Neural progenitor cell (in vitro differentiated cells): ENCODE measurements around the gene TLNRD1. TPM values are rescaled to one million over a fixed set of nuclear protein-coding genes. Genes with fewer than 3 reads are reported as not detected.

Source experiments
- DNase-seq: peaks from one replicate; pipeline ENCODE4 v3.0.0-alpha.2; 2016; ENCODE audit warnings: low spot score
- H2AFZ ChIP-seq: fragments of 200-600 bp; sonication (generic); replicated peaks from 2 replicates; pipeline ENCODE4 v1.6.1; 2016; ENCODE audit warnings: antibody characterized with exemption
- H3F3A ChIP-seq: fragments of 200-600 bp; sonication (generic); 2 replicates; pipeline ENCODE4 v1.6.1; 2016; ENCODE audit warnings: antibody characterized with exemption, low read depth
- H3K27ac ChIP-seq: fragments of 200-600 bp; sonication (generic); 2 replicates; pipeline ENCODE4 v1.5.1; 2016; ENCODE audit warnings: mild to moderate bottlenecking
- H3K27me3 ChIP-seq: fragments of 200-600 bp; sonication (generic); 2 replicates; pipeline ENCODE4 v1.6.1; 2016; ENCODE audit warnings: mild to moderate bottlenecking, moderate library complexity
- H3K36me3 ChIP-seq: fragments of 200-600 bp; sonication (generic); 2 replicates; pipeline ENCODE4 v1.5.1; 2016
- H3K4me1 ChIP-seq: fragments of 200-600 bp; sonication (generic); 2 replicates; pipeline ENCODE4 v1.6.1; 2016; ENCODE audit warnings: mixed run types
- H3K4me2 ChIP-seq: fragments of 200-600 bp; sonication (generic); 2 replicates; pipeline ENCODE4 v1.6.1; 2016
- H3K4me3 ChIP-seq: fragments of 200-600 bp; sonication (generic); 2 replicates; pipeline ENCODE4 v1.5.1; 2016
- H3K79me2 ChIP-seq: fragments of 200-600 bp; sonication (generic); 2 replicates; pipeline ENCODE4 v1.6.1; 2016; ENCODE audit warnings: low read depth
- H3K9ac ChIP-seq: fragments of 200-600 bp; sonication (generic); 2 replicates; pipeline ENCODE4 v1.6.1; 2016
- H3K9me3 ChIP-seq: fragments of 200-600 bp; sonication (generic); 2 replicates; pipeline ENCODE4 v1.5.1; 2016; ENCODE audit warnings: low read depth
- H4K20me1 ChIP-seq: fragments of 200-600 bp; sonication (generic); 2 replicates; pipeline ENCODE4 v1.6.1; 2016; ENCODE audit warnings: low read depth
- H3K27ac Mint-ChIP-seq: 3 replicates; pipeline ENCODE4 v1.8.0; 2021; ENCODE audit warnings: mixed read lengths
- H3K27me3 Mint-ChIP-seq: 2 replicates; pipeline ENCODE4 v1.8.0; 2022; ENCODE audit warnings: low read depth, mild to moderate bottlenecking, inconsistent platforms, moderate library complexity, mixed read lengths; ENCODE audit not compliant: insufficient read depth
- H3K36me3 Mint-ChIP-seq: 3 replicates; pipeline ENCODE4 v1.8.0; 2021; ENCODE audit warnings: mixed read lengths
- H3K4me1 Mint-ChIP-seq: 3 replicates; pipeline ENCODE4 v1.8.0; 2021; ENCODE audit warnings: mixed read lengths
- H3K4me3 Mint-ChIP-seq: 3 replicates; pipeline ENCODE4 v1.8.0; 2021; ENCODE audit warnings: mild to moderate bottlenecking, moderate library complexity, mixed read lengths
- H3K9me3 Mint-ChIP-seq: 3 replicates; pipeline ENCODE4 v1.8.0; 2020; ENCODE audit warnings: mixed read lengths
- CTCF ChIP-seq: fragments of 200-600 bp; sonication (generic); IDR thresholded peaks from 2 replicates; pipeline ENCODE4 v1.5.1; 2017; ENCODE audit warnings: antibody characterized with exemption, mild to moderate bottlenecking
- EZH2 ChIP-seq: fragments of 200-600 bp; sonication (generic); IDR thresholded peaks from 2 replicates; pipeline ENCODE4 v1.6.1; 2017; ENCODE audit warnings: antibody characterized with exemption, mild to moderate bottlenecking, moderate library complexity
- EZH2phosphoT487 ChIP-seq: fragments of 200-600 bp; sonication (generic); IDR thresholded peaks from 2 replicates; pipeline ENCODE4 v1.6.1; 2017; ENCODE audit warnings: antibody characterized with exemption
- total RNA-seq: library from RNA; depleted of rRNA; stranded (reverse); fragments of >200 nt; gene quantifications from 2 replicates; pipeline ENCODE4 v1.2.3, GENCODE V29; 2015; ENCODE audit warnings: low replicate concordance

TLNRD1 gene
- total RNA-seq, 1 donor from 2014 or later, result 7.3 TPM

DNA sequence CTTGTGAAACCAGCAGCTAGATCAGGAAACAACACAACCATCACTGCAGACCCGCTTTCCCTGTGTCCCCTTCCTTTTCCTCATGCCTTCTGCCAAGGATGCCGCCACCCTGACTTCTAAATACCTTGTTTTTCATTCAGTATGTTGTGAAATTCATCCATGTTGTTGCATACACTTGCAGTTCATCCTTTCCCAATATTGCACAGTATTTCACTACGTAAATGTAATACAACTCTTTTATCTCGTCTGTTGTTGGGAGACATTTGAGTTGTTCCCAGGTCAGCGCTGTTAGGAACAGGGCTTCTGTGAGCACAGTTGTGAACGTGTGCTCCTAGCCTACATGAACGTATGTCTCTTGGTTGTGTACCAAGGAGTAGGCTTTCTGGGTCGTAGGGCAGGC, 24.2 kb downstream of the TLNRD1 start:
- H3K79me2 ChIP-seq, result no peaks in the 10 kb centered on the region
- H3K27ac Mint-ChIP-seq, result no peak overlapping the region
- H3K4me1 Mint-ChIP-seq, result peaks cover 21% of the 10 kb centered on the region
- no peak overlapping the region for H3K27ac ChIP-seq
- peaks cover 2% of the 10 kb centered on the region for H3K27me3 Mint-ChIP-seq
- H3K4me2 ChIP-seq, result no peak overlapping the region
- no peaks in the 10 kb centered on the region for H3K27me3 ChIP-seq
- H3K36me3 ChIP-seq, result no peaks in the 10 kb centered on the region
- H3K4me3 Mint-ChIP-seq, result peak overlapping the region; percentile 56
- H3K9me3 ChIP-seq, result no peaks in the 10 kb centered on the region
- no peak overlapping the region for H3K9ac ChIP-seq
- no peak for TF ChIP-seq CTCF
- TF ChIP-seq EZH2, result no peak
- no peak for TF ChIP-seq EZH2phosphoT487
- no peak overlapping the region for H2AFZ ChIP-seq
- no peak overlapping the region for H3K4me3 ChIP-seq
- H3F3A ChIP-seq, result no peaks in the 10 kb centered on the region
- peaks cover 12% of the 10 kb centered on the region for H3K4me1 ChIP-seq
- H3K36me3 Mint-ChIP-seq, result no peaks in the 10 kb centered on the region
- H3K9me3 Mint-ChIP-seq, result peaks cover 3% of the 10 kb centered on the region
- H4K20me1 ChIP-seq, result no peaks in the 10 kb centered on the region
- DNase-seq, result no peak

- DNase-seq, result no peak
- no peaks in the 10 kb centered on the region for H3K79me2 ChIP-seq
- peaks cover 2% of the 10 kb centered on the region for H3K27me3 Mint-ChIP-seq
- H3F3A ChIP-seq, result no peaks in the 10 kb centered on the region
- H3K9ac ChIP-seq, result no peak overlapping the region
- no peak overlapping the region for H3K4me3 Mint-ChIP-seq
- no peaks in the 10 kb centered on the region for H3K36me3 Mint-ChIP-seq
- no peak overlapping the region for H2AFZ ChIP-seq
- no peak overlapping the region for H3K27ac ChIP-seq
- no peaks in the 10 kb centered on the region for H4K20me1 ChIP-seq
- no peaks in the 10 kb centered on the region for H3K27me3 ChIP-seq
- H3K4me2 ChIP-seq, result no peak overlapping the region
- H3K4me3 ChIP-seq, result no peak overlapping the region
- no peaks in the 10 kb centered on the region for H3K9me3 ChIP-seq
- H3K4me1 Mint-ChIP-seq, result peaks cover 21% of the 10 kb centered on the region
- H3K27ac Mint-ChIP-seq, result no peak overlapping the region
- H3K9me3 Mint-ChIP-seq, result peaks cover 3% of the 10 kb centered on the region
- no peaks in the 10 kb centered on the region for H3K36me3 ChIP-seq
- TF ChIP-seq EZH2 (no peak), EZH2phosphoT487 (no peak), CTCF (no peak)
- peaks cover 12% of the 10 kb centered on the region for H3K4me1 ChIP-seq
These were observed 25.1 kb downstream of the TLNRD1 start for GRCh38 chr15:81025721-81026370.

DNA sequence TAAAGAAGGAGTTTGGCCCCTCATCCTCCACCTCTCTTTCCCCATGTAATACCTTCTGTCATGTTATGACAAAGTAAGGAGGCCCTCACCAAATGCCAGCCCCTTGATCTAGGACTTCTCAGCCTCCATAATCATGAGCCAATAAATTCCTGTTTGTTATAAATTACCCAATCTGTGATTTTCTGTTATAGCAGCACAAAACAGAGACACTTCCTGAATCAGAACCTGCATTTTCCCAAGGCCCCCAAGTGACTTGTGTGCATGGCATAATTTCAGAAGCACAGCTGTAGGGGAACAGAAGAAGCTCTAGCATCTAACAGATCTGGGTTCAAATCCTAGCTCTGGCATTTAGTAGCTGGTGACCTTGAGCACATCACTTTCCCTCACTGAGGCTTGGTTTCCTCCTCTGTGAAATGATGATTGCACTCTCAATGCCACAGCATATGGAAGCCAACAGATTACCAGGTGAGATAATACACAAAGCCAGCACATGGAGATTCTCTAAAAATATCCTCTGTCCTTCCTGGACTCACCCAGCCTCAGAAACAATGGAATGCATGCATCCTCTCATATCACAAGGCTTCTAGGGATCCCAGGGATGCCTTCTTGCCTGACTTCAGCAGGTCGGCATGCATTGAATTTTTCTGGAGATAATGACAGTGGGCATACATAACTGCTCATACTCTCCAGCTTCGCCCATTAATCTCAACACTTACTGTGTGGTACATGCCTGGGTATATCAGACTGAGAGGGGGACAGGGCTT, 26.3 kb downstream of the TLNRD1 start:
- Histone ChIP-seq H2AFZ (no peak overlapping the region), H3K36me3 (no peaks in the 10 kb centered on the region), H3K4me2 (no peak overlapping the region), H3K27me3 (no peaks in the 10 kb centered on the region), H3K27ac (no peak overlapping the region), H3K9me3 (no peaks in the 10 kb centered on the region), H3K4me3 (no peak overlapping the region), H3K9ac (no peak overlapping the region), H3F3A (no peaks in the 10 kb centered on the region), H4K20me1 (no peaks in the 10 kb centered on the region), H3K79me2 (no peaks in the 10 kb centered on the region), H3K4me1 (peaks cover 12% of the 10 kb centered on the region)
- peaks cover 2% of the 10 kb centered on the region for H3K27me3 Mint-ChIP-seq
- TF ChIP-seq EZH2, result no peak
- no peak for TF ChIP-seq EZH2phosphoT487
- no peak for TF ChIP-seq CTCF
- no peak for DNase-seq
- H3K4me3 Mint-ChIP-seq, result no peak overlapping the region
- H3K36me3 Mint-ChIP-seq, result no peaks in the 10 kb centered on the region
- peaks cover 21% of the 10 kb centered on the region for H3K4me1 Mint-ChIP-seq
- H3K27ac Mint-ChIP-seq, result no peak overlapping the region
- H3K9me3 Mint-ChIP-seq, result peaks cover 3% of the 10 kb centered on the region
